SK-N-SH (cell line): ENCODE results near the gene RNF169.

Experiments
- RAD21 ChIP-seq: IDR thresholded peaks from 2 replicates; pipeline ENCODE4 v1.6.1; 2012; ENCODE audit warnings: mild to moderate bottlenecking, low read length
- RFX5 ChIP-seq: IDR thresholded peaks from 2 replicates; pipeline ENCODE4 v1.6.1; 2012; ENCODE audit warnings: mild to moderate bottlenecking, improper control_type of control experiment, low read length
- TF ChIP-seq, protein P1 (sequence below): fragments of 200-600 bp; sonication (generic); IDR thresholded peaks from 2 replicates; pipeline ENCODE4 v1.6.1; 2017; ENCODE audit warnings: antibody characterized with exemption, mild to moderate bottlenecking, moderate library complexity
- TF ChIP-seq, protein P2 (sequence below): IDR thresholded peaks from 2 replicates; pipeline ENCODE4; 2012

DNA sequence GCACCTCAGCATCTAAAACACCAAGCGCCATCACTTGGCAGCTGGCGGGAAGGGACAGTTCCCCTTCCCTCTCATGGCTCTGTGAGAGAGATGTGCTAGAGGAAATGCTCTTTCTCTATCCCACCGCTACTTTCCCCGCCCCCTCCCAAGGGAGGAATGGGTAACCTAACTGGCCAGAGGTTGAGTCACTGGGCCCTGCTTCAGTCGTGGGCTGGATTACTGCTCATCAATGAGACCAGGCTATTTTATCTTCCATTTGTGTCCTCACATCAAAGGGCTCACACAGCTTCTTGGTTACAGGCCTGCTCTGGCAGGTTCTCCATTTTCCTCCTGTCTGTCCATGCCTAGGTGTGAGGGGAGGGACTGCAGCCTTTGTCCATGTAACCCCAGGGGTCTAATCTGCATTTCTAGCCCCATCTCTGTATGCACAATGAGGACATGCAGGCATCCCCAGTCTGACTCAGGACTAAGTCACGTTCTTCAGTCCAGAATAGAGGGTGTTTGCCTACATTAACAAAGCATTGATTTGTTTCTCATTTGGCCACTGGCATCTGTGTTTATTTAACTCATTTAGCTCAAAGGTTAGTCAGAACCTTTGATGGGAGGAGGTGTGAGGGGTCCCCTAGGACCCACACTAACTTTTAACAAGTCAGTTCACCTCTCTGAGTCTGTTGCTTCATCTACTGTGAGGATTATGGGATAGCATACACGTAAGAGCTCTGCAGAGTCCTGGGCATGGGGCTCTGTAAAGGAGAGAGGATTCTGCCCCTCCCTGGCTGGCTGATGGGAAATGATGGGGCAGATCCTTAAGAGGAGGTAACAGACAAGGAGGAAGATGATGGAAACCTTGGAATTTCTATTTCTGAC, 101.1 kb downstream of the RNF169 start:
- TF ChIP-seq, protein P1, sequence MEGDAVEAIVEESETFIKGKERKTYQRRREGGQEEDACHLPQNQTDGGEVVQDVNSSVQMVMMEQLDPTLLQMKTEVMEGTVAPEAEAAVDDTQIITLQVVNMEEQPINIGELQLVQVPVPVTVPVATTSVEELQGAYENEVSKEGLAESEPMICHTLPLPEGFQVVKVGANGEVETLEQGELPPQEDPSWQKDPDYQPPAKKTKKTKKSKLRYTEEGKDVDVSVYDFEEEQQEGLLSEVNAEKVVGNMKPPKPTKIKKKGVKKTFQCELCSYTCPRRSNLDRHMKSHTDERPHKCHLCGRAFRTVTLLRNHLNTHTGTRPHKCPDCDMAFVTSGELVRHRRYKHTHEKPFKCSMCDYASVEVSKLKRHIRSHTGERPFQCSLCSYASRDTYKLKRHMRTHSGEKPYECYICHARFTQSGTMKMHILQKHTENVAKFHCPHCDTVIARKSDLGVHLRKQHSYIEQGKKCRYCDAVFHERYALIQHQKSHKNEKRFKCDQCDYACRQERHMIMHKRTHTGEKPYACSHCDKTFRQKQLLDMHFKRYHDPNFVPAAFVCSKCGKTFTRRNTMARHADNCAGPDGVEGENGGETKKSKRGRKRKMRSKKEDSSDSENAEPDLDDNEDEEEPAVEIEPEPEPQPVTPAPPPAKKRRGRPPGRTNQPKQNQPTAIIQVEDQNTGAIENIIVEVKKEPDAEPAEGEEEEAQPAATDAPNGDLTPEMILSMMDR: no peak
- TF ChIP-seq RAD21: no peak
- no peak for TF ChIP-seq RFX5
- TF ChIP-seq, protein P2, sequence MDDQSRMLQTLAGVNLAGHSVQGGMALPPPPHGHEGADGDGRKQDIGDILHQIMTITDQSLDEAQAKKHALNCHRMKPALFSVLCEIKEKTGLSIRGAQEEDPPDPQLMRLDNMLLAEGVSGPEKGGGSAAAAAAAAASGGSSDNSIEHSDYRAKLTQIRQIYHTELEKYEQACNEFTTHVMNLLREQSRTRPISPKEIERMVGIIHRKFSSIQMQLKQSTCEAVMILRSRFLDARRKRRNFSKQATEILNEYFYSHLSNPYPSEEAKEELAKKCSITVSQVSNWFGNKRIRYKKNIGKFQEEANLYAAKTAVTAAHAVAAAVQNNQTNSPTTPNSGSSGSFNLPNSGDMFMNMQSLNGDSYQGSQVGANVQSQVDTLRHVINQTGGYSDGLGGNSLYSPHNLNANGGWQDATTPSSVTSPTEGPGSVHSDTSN: no peak
